ENCODE results near the gene FOCAD. TPM values are rescaled to one million over a fixed set of nuclear protein-coding genes. Genes with fewer than 3 reads are reported as not detected.

The FOCAD gene
- total and polyA plus RNA-seq, 10 of the 15 experiments (the other 5 are each of a cell fraction or from before 2014, with no cell fraction given): 13.7 to 93.0 (median 41.8) TPM

GRCh38 chr9:20925256-20926045 is 241.4 kb downstream of the FOCAD start (continued):
- TF ChIP-seq BCL3 (IDR thresholded peaks at IDR 0.05; ENCODE audit: borderline replicate concordance, insufficient read depth, low read depth, low read length, poor library complexity, severe bottlenecking) (no peak), SMC3 (IDR thresholded peaks at IDR 0.05; ENCODE audit: borderline replicate concordance, low read length) (no peak), ZNF622 (IDR thresholded peaks at IDR 0.05) (no peak)

GRCh38 chr9:20929276-20929675 is 245.2 kb downstream of the FOCAD start:
- Histone ChIP-seq H3K9ac (ENCODE audit: control insufficient read depth, insufficient read depth, low read length) (no peak overlapping the region), H3K4me3 (no peak overlapping the region), H3K27ac (ENCODE audit: control insufficient read depth, insufficient read depth) (no peak overlapping the region), H3K9me3 (replicated peaks; ENCODE audit: control insufficient read depth, insufficient read depth, low read length) (no peaks in the 10 kb centered on the region), H3K79me2 (ENCODE audit: control insufficient read depth, insufficient read depth, low read length) (no peaks in the 10 kb centered on the region), H3K27me3 (replicated peaks in 1 of 2; ENCODE audit: control insufficient read depth in 2 of 2, insufficient read depth in 2 of 2, low read length in 1 of 2) (no peaks in the 10 kb centered on the region), H3K4me2 (ENCODE audit: control insufficient read depth, insufficient read depth) (no peak overlapping the region), H4K20me1 (ENCODE audit: control insufficient read depth, insufficient read depth) (no peaks in the 10 kb centered on the region), H3K36me3 (ENCODE audit: control insufficient read depth in 2 of 2, insufficient read depth in 2 of 2, low read length in 1 of 2) (peaks cover 3% of the 10 kb centered on the region in 2 experiments; a peak in 2 of 4 replicates), H3K4me1 (ENCODE audit: control insufficient read depth, insufficient read depth, low read length) (no peaks in the 10 kb centered on the region), H2AFZ (ENCODE audit: control insufficient read depth, low read depth, low read length) (no peak overlapping the region)
- ChIA-PET SMC1A (ENCODE audit: uncharacterized antibody, unreplicated experiment) (interaction anchor here (0.6 to 1.5 kb wide), 3 partner anchors 52 to 188 kb away, joined by 3 read pairs; no protein-coding TSS in a partner anchor), POLR2A (no interaction called here), CTCF (interaction anchor here (1.7 to 6.2 kb wide), 3 partner anchors 12 to 304 kb away, joined by 5 to 36 read pairs (median 5); no protein-coding TSS in a partner anchor), RAD21 (ENCODE audit: unreplicated experiment) (interaction anchor here (1.5 to 2.0 kb wide), 2 partner anchors 305 to 306 kb away, joined by 4 to 8 read pairs; partner anchors contain the start of gene MLLT3)
- no peak for FAIRE-seq
- WGBS (ENCODE audit: insufficient coverage, insufficient replicate concordance, low lambda C conversion rate, missing lambda C conversion rate): 99% methylated on average over 5 of the region's 5 CpGs
- intact Hi-C loops (cut with micrococcal nuclease; ENCODE audit: unreplicated experiment) (no loop called here), in situ Hi-C loops (cut with MboI) (no loop called here)
- no TSS peak for BruUV-seq (replicated peaks)
- ATAC-seq: no peak
- no peak for DNase-seq (ENCODE audit: low read depth, low spot score)
- TF ChIP-seq ZBTB4 (CRISPR knock-in tag; IDR thresholded peaks at IDR 0.05): no peak
- TF ChIP-seq MYC (IDR thresholded peaks at IDR 0.05; ENCODE audit: insufficient read depth, insufficient read length, insufficient replicate concordance, low read length, severe bottlenecking): no peak
- TF ChIP-seq CREB1 (IDR thresholded peaks at IDR 0.05; ENCODE audit: low read depth): no peak
- TF ChIP-seq ZBTB11 (CRISPR knock-in tag; IDR thresholded peaks at IDR 0.05): no peak
- TF ChIP-seq SREBF1 (IDR thresholded peaks at IDR 0.05; ENCODE audit: low read length): no peak
- no peak for TF ChIP-seq ATF2 (IDR thresholded peaks at IDR 0.05; ENCODE audit: low read length)
- no peak for TF ChIP-seq NR2F1 (conservative IDR thresholded peaks at IDR 0.05)
- no peak for TF ChIP-seq ZNF384 (IDR thresholded peaks at IDR 0.05; ENCODE audit: borderline replicate concordance, low read depth, low read length)
